HG03342 (cell line): ENCODE data around the gene DLST.

ENCODE experiments used
- ATAC-seq: cut with Tn5 transposase; IDR thresholded peaks from one replicate; pipeline ENCODE4 v1.9.1; 2021; ENCODE audit warnings: mild to moderate bottlenecking, moderate library complexity; ENCODE audit not compliant: unreplicated experiment

The DLST gene

DNA sequence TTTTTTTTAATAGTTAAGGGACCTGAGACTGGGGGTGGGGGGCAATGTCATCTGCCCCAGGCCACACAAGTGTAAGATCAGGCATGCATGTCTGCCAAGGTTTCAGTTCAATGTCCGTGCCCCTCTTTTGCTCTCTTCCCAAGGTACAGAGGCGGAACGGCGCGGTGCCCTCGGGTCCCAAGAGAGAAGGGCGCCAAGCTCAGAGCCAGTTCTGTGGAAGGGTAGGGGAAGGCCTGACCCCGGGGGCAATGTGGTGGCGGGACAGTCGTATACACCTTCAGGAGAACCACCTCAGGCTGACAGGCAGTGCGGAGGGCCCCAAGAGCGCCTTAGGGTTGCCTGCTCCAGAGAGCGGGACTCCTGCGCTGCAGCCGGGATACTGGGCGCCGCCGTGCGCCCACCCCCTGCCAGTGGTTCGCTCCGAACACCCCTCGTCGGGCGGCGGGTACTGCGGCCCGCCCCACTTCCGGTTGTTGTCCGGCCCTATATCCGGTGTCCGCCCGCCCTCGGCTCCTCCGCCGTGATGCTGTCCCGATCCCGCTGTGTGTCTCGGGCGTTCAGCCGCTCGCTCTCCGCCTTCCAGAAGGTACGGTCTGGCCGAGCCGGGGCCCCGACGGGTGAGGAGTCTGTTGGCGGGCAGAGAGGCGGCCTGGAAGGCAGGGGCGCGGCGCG, at the start of gene DLST:
Gene DLST, plus strand, starts transcription at position 486 of the 672 bp plus-strand sequence. Its CDS starts 38 bp downstream, at position 524.
- peak; percentile 90 for ATAC-seq

DNA sequence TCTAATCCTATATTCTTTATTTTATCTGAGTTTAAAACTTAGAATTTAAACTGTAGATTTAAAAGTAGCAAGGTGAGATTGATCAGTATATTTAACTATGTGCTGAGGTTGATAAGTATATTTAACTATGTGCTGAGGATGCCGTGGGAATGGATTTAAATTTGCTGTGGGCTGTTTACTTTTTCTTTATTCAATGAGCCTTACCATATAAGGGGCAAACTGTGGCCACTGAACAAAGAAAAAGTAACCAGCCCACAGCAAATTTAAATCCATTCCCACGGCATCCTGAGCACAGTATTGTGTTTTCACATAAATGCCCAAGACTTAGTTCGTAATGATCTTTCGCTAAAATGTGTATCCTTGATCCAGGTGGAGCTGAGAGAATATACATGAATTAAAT, 48.9 kb upstream of the DLST start:
- ATAC-seq = no peak

DNA sequence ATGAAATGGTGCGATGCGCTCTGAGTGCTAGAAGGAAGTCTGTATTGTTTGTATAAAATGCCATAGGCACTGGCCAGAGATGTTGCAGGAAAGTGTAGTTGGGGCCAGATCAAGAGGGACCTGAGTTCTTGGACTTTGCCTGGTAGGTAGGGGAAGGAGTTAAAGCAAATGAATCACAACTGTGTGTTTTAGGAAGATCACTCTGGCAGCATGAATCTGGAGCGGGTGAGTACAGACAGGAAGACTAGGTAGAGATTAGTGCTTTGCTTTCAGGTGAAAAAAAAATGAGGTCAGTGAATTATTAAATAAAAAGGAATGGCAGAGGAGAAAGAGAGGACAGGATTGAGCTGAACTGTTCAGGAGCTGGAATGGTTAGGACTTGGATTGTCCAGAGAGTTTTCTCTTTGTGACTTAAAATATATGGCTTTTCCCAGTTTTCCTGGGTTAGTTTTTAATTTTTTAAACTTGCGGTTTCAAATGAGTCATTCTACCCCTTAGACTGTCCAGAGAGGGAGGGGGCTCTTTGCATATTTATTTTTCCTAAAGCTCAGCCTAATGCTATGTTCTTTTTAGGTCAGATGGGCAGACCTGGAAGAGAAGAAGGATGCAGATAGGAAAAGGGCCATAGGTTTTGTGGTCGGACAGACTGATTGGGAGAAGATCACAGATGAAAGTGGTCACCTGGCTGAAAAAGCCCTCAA, 46.9 kb upstream of the DLST start:
- no peak for ATAC-seq

DNA sequence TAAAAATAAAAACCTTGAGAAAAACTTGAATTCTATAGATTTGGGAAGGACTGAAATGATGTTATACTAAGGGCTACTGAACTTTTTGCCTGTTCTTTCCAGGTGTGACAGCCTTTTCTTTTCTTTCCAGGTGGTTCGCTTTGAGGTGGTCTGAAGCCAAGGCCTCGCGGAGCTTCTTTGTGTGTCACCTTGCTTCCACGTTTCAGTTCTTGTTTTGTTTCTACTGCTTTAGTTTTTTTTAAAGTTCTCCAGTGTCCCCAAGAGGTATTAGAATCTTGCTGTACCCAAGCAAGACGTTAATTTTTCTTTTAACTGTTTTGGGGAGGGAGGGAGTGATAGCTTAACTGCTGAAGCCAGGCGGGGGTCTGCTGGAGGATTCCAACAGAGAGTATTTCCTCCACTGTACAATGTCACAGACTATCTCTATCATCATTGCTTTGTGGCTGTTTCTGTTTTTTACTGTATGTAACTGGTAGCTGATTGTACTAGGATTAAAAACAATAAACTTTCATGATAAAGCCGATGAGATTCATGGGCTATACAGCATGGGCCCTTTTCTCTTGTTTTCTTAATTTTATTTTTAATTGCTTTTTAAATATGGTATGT, 46.0 kb upstream of the DLST start:
- no peak for ATAC-seq

DNA sequence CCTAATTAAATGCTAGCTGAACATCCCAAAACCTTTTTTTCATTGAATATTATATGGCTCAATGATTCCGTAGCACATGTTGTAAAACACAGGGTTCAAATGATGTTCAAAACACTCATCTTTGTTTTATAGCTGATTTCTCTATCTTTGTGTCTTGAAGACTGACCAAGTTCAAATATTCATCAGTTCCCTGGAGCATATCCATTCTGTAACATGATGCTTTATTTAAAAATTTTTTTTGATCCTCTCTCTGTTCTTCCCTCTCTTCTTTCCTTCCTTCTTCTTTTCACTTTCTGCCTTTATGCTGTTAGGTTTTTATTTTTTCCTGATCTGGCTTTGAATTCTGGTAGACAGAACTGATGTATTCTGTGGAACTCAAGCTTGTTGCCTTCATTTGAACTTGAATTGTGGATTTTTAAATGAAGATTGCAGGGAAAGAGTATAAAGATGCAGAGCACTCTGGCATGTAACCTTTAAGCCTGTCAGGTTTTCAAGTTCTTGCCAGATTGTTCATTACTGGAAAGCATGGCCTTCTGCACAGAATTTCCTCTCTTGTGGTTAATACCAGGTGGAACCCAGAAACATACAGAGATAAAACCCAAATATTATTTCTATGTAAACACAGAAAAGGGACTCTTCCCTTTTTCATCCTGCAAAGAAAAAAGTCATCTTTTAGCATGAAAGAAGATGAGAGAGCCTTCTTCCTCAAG, 45.3 kb upstream of the DLST start:
- ATAC-seq = no peak

DNA sequence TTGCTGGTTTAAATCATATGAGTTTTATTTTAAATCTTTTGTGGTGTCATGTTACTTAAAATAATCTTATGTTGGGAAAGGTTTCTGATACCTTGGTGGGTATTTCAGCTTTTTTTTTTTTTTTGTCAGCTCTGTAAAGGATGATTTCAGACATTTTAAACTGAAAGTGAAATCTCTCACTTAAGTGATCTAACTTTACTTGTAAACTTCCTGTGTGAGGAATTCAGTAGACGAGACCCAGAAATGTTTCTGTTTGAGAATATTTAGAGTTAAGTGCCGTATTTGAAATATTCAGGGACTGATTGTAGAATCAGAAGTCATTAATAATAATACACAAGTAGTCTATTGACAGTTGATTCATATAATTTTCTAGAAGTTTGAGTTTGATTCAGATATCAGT, 43.5 kb upstream of the DLST start:
- no peak for ATAC-seq

DNA sequence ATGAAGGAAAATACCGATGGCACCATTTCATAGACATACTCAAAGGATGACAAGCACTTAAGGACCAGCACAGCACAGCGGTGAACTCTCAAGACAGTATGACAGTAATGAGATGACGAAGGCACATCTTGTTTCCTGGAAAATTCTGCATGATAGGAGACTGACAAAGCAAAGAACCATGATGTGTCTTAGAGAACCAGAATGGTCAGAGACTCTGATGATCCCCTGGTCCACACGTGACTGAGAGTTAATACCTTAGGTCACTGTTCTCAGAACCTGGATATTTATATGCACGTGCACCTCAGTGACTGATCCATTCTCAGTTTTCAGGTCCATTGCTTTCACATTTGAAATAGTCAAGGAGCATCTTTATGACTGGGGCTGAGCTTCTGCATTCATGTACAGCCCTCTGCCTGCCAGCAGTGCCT, 41.1 kb upstream of the DLST start:
- ATAC-seq = peak; percentile 56

DNA sequence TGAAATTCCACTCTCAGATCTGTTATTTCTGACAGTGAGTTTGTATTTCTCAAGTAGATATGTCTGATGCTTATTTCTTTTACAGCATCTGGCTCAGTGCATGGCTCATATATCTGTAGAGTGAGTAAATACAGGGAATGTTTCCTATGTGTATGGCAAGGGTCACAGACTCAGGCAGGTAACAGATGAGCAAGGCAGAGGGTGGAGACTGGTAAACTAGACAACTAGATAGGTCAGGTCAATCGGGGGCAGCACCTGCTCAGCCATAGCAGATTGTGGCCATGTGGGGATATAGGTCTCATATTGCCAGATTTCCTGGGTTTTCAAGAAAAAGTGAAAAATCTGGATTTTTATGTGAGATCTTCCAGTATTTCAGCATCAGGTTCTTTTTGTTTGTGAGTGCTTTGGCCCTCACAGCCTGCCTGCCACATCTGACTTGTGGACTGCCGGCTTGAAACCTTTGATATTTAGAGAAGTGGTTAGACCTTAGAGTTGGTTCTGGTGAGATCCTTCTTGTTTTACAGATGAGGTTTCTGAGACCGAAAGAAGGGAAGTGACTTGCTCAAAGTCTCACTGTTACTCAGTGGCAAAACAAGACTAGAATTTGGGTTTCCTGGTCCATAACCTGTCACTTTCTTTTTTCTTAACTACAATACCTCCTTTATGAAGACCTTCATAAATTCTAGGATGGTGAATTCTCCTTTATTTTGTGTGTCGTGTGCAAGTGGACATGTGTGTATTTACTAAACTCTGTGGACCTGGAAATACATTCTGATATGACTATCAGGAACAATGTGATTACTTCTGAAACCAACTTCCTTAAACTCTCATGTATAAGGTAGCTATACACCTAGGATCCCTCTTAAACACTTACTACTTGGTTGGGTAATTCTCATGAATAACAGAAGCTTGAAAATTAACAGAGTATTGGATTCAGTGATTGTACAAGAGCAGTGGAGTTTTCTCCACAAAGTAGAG, 40.2 kb upstream of the DLST start:
- peak; percentile 73 for ATAC-seq

DNA sequence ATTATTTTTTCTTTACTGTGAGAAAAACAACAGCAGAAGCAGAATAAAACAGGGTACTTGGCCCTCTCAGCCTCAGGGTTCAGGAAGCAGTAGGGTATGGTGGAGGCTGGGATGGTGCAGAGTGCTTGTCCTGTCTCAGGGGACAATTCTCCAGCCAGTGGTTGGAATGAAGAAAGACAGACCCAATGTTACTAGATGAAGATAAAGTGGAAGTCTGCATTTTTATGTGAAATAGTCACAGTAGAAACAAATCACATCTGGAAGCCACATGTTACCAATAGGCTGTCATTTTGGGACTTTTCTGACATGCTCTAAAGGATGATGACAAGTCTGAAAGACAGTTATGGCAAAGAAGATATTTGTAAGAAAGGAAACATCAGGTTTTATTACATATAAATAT, 38.1 kb upstream of the DLST start:
- no peak for ATAC-seq

DNA sequence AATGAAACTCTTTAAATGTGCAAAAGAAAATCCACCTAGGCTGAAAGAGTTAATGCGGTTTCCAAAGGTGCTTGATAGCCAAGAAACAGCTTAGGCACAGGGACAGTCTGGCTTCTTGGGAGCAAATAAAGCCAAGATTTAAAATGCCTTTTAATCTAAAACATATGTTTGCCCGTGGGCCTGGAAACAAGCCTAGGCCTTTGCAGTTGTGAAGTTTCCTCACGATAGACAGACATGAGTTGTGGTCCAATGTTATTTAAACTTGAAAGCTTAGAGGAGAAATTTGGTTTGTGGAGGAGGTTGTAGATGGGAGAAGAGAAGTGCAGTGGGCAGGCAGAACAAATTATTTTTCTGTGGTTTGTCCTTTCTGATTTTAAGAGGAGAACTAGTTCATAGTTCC, 35.5 kb upstream of the DLST start:
- ATAC-seq = no peak

DNA sequence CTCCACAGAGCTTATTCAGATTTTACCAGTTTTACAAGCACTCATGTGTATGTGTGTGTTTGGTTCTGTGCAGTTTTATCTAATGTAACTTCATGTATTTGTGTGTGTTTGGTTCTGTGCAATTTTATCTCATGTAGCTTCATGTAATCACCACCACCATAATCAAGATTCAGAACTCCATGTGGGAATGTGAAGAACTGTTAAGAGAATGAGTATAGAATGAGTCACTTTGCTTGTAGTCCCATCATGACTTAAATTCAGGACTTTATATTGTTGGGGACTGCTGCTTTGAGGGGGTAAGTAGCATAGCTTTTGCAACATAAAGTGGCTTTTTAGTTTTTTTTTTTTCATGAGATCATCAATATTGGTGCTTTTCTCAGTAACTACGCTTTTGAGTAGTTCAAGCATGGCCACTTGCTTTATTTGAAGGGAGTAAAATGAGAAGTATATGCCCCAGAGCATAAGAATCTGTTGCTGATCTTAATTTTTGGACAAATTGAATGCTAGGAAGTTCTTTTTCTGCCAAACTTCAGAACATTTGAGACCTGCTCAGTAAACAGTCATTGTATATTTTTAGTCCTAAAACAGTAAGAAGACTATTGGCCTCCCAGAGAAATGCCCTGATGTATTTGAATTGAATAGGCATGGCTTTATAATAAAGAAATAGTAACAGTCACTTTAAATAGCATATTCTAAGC, 34.6 kb upstream of the DLST start:
- ATAC-seq = no peak

DNA sequence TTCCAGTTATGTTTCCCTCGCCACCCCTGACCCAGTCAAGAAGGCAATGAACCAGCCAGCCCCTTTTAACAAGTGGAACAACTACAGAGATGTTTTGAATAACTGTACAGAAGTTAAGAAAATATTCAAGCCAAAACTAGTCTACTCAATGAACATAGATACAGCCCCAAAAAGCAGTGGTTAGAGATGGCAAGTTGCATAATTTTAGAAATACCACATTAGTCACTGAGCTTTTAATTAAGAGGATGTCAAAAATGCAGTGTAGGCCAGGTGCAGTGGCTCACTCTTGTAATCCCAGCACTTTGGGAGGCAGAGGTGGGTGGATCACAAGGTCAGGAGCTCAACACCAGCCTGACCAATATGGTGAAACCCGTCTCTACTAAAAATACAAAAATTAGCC, 32.9 kb upstream of the DLST start:
- ATAC-seq = no peak

DNA sequence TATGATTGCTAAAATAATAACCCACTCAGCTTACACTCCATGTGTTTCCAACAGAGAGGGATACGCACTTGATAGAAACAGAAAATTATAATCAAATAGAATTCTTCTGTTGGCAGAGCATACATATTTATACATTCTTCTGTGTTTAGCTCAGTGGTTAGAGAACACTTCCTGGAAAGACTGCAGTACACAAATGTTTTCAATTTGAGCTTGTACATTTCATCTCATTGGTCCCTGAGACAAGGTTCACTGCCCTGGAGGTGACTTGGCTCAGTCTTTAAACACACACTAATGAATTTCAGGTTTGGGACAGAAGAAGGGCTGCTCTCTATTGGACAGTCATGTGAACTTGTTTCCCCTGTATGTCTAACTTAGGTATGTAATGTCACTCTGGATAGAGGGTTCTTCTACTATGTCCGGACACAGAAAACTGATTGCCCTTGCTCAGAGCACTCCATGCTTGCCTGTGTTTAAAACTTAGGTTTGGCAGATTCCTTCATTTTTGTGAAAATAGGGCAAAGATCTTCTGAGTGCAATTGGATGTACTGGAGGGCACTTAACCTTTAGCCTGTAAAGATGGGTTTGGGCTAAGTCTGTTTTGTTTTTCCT, 28.7 kb upstream of the DLST start:
- no peak for ATAC-seq

DNA sequence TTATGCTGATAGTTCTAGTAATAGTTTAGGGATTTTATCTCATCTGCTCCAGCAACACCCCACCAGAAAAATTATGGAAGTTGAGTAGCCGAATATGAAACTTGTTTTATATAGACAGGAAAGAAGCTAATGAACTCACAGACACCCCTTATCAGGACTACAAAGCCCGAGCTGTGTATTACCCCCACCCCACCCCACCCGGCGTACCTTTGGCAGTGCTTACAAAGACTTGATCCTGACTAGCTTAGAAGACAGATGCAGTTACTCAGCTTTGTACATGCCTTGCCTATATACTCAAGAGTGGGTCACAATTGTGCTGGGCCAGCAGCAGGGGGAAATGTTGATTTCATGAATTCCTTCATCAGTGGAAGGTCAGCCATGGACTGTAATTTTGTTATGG, 28.1 kb upstream of the DLST start:
- no peak for ATAC-seq

DNA sequence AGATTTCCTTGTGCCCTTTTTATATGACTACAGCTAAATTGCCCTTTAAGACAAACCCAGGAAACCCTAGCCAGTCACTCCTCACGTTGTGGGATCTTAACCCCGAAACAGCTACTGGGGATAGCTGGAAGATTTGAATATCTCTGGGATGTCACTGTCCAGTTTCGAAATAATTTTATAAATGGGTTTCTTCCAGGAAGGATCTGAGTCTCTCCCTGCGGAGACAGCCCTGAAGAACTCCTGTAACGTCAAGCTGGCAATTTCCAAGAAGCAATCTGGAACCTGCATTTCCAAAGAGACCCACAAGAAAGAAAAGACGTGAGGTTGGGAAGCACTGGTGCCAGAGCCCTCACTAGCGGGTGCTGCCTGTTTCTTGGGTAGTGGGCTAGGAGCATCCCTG, 26.7 kb upstream of the DLST start:
- ATAC-seq = no peak

DNA sequence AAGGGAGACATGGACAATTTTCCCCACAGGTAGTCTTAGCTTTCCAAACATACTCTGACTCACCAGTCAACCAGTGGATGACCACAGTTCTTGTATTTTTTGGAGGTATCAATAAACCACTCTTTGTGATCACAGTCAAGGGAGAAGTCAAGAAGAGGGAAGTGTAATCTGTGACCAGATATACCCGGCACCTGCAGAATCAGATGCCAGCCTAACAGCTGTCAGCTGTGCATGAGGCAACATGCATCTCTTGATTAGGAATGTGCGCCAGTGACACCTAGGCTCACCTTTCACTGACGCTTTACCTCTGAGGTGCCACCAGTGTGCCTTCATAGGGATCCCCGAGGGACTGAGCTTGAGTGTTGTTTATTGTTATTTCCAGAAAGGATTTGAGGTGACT, 25.8 kb upstream of the DLST start:
- no peak for ATAC-seq

DNA sequence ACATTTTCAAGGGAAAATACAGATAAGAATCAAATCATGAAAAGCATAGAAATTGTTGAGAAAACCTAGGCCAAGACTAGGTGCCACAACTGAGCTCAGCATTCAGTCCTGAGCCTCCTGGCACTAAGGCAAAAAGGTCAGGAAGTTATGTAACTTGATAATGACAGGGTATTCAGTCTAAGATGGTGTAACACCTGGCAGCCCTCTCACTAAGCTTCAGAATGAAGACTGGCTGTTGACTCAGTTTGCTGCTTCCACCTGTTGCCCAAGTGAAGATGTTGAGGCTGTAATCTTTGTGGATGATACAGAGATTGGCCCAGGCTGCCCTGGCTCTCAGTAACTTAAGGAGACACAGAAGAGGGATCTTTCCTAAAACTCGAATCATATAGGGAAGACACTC, 25.4 kb upstream of the DLST start:
- ATAC-seq = no peak

DNA sequence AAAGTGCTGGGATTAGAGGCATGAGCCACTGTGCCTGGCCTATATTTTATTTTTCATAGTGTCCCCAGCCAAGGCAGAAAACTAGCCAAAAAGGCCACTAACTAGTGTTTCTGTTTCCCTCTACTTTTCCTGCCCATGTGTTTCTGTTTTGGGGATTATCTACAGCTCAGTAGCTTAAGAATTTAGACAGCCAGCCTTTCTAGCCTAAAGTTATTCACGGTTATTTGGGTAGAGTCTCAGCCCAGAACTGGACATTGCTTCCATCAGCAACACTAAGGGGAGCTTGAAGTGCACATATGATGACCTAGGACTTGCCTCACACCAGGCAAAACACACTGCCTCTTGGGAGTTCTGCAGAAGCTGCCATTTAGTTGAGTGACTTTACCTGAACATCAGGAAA, 23.7 kb upstream of the DLST start:
- ATAC-seq = no peak

DNA sequence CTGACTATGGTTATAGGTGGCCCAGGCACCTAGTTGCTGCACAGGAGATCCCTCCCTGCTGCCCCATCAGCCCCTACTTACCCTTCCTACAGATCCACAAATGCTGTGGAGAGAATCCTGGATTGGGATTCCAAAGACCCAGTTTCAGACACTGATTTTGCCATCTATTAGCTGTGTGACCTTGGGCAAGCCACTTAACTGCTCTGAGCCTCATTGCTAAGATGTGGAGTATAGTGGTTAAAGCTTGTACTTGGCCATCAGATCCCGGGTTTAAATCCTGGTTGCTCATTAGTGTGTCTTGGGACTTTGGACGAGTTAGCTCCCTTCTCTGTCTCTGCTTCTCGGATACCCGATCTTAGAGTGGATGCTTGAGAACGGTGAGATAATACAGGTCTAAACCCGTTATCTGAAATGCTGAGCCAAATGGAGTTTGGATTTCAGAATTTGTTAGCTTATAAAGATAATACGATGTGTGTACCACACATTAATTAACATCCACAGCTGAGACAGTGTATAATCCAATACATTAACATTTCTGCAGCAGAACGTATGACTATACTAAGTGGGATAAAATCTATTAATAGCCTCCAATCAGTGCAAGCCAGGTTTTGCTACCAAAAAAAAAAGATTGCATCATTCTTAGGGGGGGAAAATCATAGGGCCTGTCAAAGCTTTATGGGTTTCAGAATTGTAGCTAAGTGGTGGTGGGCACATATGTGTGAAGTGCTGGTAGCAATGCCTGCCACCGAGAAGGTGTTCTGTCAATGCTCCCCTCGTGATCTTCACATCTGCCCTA, 21.8 kb upstream of the DLST start:
- ATAC-seq = no peak
